Ovary (tissue), 1 donor: ENCODE measurements around the gene ZNF583.

Source experiments
- EP300 ChIP-seq: sonication (generic); formaldehyde crosslinking; IDR thresholded peaks from one replicate; pipeline ENCODE4 v1.6.1; 2017; ENCODE audit warnings: antibody characterized with exemption
- POLR2A ChIP-seq: fragments of 450-650 bp; IDR thresholded peaks from one replicate; pipeline ENCODE4 v1.6.1; 2017; ENCODE audit warnings: antibody characterized with exemption, mild to moderate bottlenecking, moderate library complexity

GRCh38 chr19:56423985-56424353 is 19.8 kb downstream of the ZNF583 start:
- TF ChIP-seq POLR2A, result no peak
- TF ChIP-seq EP300, result no peak
